ENCODE data around the gene MED27.

DNA sequence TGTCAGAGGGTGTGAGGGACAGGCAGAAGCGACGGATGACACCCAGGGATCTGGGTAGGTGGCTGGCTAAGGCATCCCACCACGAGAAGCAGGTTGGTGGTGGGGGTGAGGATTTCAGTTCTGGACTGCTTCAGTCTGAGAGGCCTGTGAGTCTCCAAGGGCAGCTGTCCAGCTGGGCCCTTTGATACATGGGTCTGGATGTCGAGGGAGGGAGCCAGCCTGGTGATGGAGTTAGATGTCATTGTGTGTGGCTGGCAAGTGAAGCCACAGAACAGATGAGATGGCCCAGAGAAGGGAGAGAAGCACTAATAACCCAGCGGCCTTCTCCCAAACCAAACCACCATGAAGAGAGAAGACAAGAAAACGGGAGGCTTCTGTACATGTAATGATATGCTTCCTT, 11.1 kb downstream of the MED27 start:
- TF ChIP-seq, protein P1, sequence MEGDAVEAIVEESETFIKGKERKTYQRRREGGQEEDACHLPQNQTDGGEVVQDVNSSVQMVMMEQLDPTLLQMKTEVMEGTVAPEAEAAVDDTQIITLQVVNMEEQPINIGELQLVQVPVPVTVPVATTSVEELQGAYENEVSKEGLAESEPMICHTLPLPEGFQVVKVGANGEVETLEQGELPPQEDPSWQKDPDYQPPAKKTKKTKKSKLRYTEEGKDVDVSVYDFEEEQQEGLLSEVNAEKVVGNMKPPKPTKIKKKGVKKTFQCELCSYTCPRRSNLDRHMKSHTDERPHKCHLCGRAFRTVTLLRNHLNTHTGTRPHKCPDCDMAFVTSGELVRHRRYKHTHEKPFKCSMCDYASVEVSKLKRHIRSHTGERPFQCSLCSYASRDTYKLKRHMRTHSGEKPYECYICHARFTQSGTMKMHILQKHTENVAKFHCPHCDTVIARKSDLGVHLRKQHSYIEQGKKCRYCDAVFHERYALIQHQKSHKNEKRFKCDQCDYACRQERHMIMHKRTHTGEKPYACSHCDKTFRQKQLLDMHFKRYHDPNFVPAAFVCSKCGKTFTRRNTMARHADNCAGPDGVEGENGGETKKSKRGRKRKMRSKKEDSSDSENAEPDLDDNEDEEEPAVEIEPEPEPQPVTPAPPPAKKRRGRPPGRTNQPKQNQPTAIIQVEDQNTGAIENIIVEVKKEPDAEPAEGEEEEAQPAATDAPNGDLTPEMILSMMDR (IDR thresholded peaks at IDR 0.05): no peak
- TF ChIP-seq POLR2A (IDR thresholded peaks at IDR 0.05): no peak
